HepG2 (cell line): ENCODE results near the gene ELAVL4. TPM values are rescaled to one million over a fixed set of nuclear protein-coding genes. Genes with fewer than 3 reads are reported as not detected.

Experiments used
- ARNT2 ChIP-seq: sonication (generic); formaldehyde crosslinking; IDR thresholded peaks from 2 replicates; pipeline ENCODE4 v1.8.0; 2022; ENCODE audit warnings: mild to moderate bottlenecking, low read depth, missing genetic modification reagents, moderate library complexity
- CEBPG ChIP-seq: IDR thresholded peaks from 2 replicates; pipeline ENCODE4 v1.6.1; 2016
- CREM ChIP-seq, 2 experiments: sonication (generic) in 1 of 2; formaldehyde crosslinking in 1 of 2; IDR thresholded peaks; 2 replicates each; pipeline versions ENCODE4 v1.4.0 to v1.6.1; 2016 to 2020; ENCODE audit warnings: antibody characterized with exemption in 1 of 2, mild to moderate bottlenecking in 1 of 2, missing genetic modification reagents in 1 of 2
- EEA1 ChIP-seq: sonication (generic); formaldehyde crosslinking; IDR thresholded peaks from 2 replicates; pipeline ENCODE4 v1.5.1; 2020; ENCODE audit warnings: mild to moderate bottlenecking, missing genetic modification reagents, borderline replicate concordance
- FOXA3 ChIP-seq: IDR thresholded peaks from 2 replicates; pipeline ENCODE4 v1.6.1; 2016; ENCODE audit warnings: missing genetic modification reagents, missing compliant biosample characterization
- GFI1 ChIP-seq: sonication (generic); formaldehyde crosslinking; IDR thresholded peaks from 2 replicates; pipeline ENCODE4 v1.5.0; 2020; ENCODE audit warnings: missing genetic modification reagents, mild to moderate bottlenecking, borderline replicate concordance
- HNF4A ChIP-seq: sonication (generic); formaldehyde crosslinking; IDR thresholded peaks from 2 replicates; pipeline ENCODE4 v1.4.0; 2020; ENCODE audit warnings: missing genetic modification reagents
- MIER2 ChIP-seq: IDR thresholded peaks from 2 replicates; pipeline ENCODE4 v1.6.1; 2016; ENCODE audit warnings: missing biosample characterization, missing genetic modification reagents
- MTA1 ChIP-seq: sonication (generic); formaldehyde crosslinking; IDR thresholded peaks from 2 replicates; pipeline ENCODE4 v1.4.0; 2020; ENCODE audit warnings: missing genetic modification reagents, mild to moderate bottlenecking, borderline replicate concordance
- RAD21 ChIP-seq: fragments of 450-650 bp; formaldehyde crosslinking; IDR thresholded peaks from 2 replicates; pipeline ENCODE4 v1.5.0; 2020; ENCODE audit warnings: mild to moderate bottlenecking
- SALL1 ChIP-seq: sonication (generic); formaldehyde crosslinking; IDR thresholded peaks from 2 replicates; pipeline ENCODE4 v1.8.0; 2022; ENCODE audit warnings: mild to moderate bottlenecking, missing genetic modification reagents
- SMC3 ChIP-seq: IDR thresholded peaks from 2 replicates; pipeline ENCODE4 v1.6.1; 2011; ENCODE audit warnings: low read length, improper control_type of control experiment
- SOX6 ChIP-seq, 2 experiments: fragments of 450-650 bp in 1 of 2; sonication (generic) in 1 of 2; formaldehyde crosslinking in 1 of 2; IDR thresholded peaks; 2 replicates each; pipeline versions ENCODE4 v1.4.0 to v1.6.1; 2017 to 2020; ENCODE audit warnings: antibody characterized with exemption in 1 of 2, mild to moderate bottlenecking in 1 of 2, missing genetic modification reagents in 1 of 2
- ZKSCAN5 ChIP-seq: sonication (generic); formaldehyde crosslinking; IDR thresholded peaks from 2 replicates; pipeline ENCODE4 v1.5.1; 2020; ENCODE audit warnings: mild to moderate bottlenecking, missing genetic modification reagents
- ZNF430 ChIP-seq: sonication (generic); formaldehyde crosslinking; IDR thresholded peaks from 2 replicates; pipeline ENCODE4 v1.9.0; 2021; ENCODE audit warnings: mild to moderate bottlenecking, missing genetic modification reagents
- ZNF574 ChIP-seq: sonication (generic); formaldehyde crosslinking; IDR thresholded peaks from 2 replicates; pipeline ENCODE4 v1.4.0; 2020; ENCODE audit warnings: missing genetic modification reagents
- ZNF644 ChIP-seq: IDR thresholded peaks from 2 replicates; pipeline ENCODE4 v1.6.1; 2016; ENCODE audit warnings: low read depth
- polyA plus RNA-seq, 8 experiments: library from polyadenylated mRNA; depleted of rRNA in 3 of 8; stranded (reverse) in 7 of 8; unstranded in 1 of 8; fragments of >200 nt; fragmentation: Illumina TruSeq in 4 of 8; extraction: Trizol in 4 of 8; gene quantifications; 2 replicates each; pipeline versions ENCODE4 v1.2.1 to v1.2.3, GENCODE V29; 2011 to 2016; ENCODE audit warnings: low read depth in 4 of 8, missing spikeins in 1 of 8, mixed read lengths in 1 of 8; ENCODE audit not compliant: insufficient read depth in 1 of 8
- total RNA-seq, 5 experiments: library from RNA; depleted of rRNA; stranded (reverse); fragments of >200 nt; fragmentation: Illumina TruSeq; extraction: Trizol; gene quantifications; 2 replicates each; pipeline ENCODE4 v1.2.3, GENCODE V29; 2016; ENCODE audit warnings: low read depth in 1 of 5
- TF ChIP-seq, protein P1 (sequence below): sonication (generic); formaldehyde crosslinking; IDR thresholded peaks from 2 replicates; pipeline ENCODE4 v1.4.0; 2020; ENCODE audit warnings: missing genetic modification reagents
- TF ChIP-seq, protein P2 (sequence below): IDR thresholded peaks from 2 replicates; pipeline ENCODE4 v1.4.0; 2020; ENCODE audit warnings: mild to moderate bottlenecking, missing genetic modification reagents

Gene ELAVL4
- total and polyA plus RNA-seq, 2 of the 13 experiments (the other 11 are each of a cell fraction or from before 2014, with no cell fraction given), result not detected

DNA sequence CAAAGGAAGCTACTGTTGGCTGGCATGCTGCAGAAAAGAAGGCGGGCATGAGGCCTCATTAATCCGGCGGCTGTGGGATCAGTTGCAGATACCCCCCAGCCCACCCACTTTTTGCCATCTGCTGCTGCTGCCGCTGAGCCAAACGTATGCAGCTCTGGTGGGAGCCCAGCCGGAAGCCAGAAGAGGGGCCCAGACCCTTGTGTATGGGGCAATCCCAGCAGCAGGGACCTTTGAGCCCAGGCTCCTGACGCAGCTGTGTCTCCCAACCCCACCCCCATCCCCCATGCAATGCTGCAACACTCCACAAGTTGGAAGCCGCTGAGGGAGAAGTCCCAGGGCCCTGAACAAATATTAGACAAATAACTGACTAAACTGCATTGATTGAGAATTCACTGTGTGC is 106.0 kb downstream of the ELAVL4 start (continued):
- TF ChIP-seq, protein P1, sequence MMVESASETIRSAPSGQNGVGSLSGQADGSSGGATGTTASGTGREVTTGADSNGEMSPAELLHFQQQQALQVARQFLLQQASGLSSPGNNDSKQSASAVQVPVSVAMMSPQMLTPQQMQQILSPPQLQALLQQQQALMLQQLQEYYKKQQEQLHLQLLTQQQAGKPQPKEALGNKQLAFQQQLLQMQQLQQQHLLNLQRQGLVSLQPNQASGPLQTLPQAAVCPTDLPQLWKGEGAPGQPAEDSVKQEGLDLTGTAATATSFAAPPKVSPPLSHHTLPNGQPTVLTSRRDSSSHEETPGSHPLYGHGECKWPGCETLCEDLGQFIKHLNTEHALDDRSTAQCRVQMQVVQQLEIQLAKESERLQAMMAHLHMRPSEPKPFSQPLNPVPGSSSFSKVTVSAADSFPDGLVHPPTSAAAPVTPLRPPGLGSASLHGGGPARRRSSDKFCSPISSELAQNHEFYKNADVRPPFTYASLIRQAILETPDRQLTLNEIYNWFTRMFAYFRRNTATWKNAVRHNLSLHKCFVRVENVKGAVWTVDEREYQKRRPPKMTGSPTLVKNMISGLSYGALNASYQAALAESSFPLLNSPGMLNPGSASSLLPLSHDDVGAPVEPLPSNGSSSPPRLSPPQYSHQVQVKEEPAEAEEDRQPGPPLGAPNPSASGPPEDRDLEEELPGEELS (CRISPR knock-in tag), result peak; percentile 27; the same call in 1 of the 2 replicates
- TF ChIP-seq SOX6 (IDR thresholded peaks at IDR 0.05) (no peak), SOX6 (CRISPR knock-in tag; IDR thresholded peaks at IDR 0.05) (peak; percentile 37; the same call in 1 of the 2 replicates), ZNF644 (peak; percentile 45; the same call in 1 of the 2 replicates), MTA1 (CRISPR knock-in tag) (no peak), CREM (IDR thresholded peaks at IDR 0.05) (0 out of 2 replicates have a peak, but pooled peaks have one; percentile 18), CREM (CRISPR knock-in tag; IDR thresholded peaks at IDR 0.05) (no peak), CEBPG (CRISPR knock-in tag) (peak; percentile 60), RAD21 (CRISPR knock-in tag) (peak; percentile 27; the same call in 1 of the 2 replicates), ARNT2 (CRISPR knock-in tag) (no peak), GFI1 (CRISPR knock-in tag) (peak; percentile 82), EEA1 (CRISPR knock-in tag) (no peak), SMC3 (0 out of 2 replicates have a peak, but pooled peaks have one; percentile 5), HNF4A (CRISPR knock-in tag) (peak; percentile 90), FOXA3 (peak; percentile 34; the same call in 1 of the 2 replicates), ZNF574 (CRISPR knock-in tag) (0 out of 2 replicates have a peak, but pooled peaks have one; percentile 33), ZKSCAN5 (CRISPR knock-in tag) (no peak), MIER2 (peak; percentile 26; the same call in 1 of the 2 replicates), ZNF430 (CRISPR knock-in tag) (no peak), SALL1 (peak; percentile 75)
- TF ChIP-seq, protein P2, sequence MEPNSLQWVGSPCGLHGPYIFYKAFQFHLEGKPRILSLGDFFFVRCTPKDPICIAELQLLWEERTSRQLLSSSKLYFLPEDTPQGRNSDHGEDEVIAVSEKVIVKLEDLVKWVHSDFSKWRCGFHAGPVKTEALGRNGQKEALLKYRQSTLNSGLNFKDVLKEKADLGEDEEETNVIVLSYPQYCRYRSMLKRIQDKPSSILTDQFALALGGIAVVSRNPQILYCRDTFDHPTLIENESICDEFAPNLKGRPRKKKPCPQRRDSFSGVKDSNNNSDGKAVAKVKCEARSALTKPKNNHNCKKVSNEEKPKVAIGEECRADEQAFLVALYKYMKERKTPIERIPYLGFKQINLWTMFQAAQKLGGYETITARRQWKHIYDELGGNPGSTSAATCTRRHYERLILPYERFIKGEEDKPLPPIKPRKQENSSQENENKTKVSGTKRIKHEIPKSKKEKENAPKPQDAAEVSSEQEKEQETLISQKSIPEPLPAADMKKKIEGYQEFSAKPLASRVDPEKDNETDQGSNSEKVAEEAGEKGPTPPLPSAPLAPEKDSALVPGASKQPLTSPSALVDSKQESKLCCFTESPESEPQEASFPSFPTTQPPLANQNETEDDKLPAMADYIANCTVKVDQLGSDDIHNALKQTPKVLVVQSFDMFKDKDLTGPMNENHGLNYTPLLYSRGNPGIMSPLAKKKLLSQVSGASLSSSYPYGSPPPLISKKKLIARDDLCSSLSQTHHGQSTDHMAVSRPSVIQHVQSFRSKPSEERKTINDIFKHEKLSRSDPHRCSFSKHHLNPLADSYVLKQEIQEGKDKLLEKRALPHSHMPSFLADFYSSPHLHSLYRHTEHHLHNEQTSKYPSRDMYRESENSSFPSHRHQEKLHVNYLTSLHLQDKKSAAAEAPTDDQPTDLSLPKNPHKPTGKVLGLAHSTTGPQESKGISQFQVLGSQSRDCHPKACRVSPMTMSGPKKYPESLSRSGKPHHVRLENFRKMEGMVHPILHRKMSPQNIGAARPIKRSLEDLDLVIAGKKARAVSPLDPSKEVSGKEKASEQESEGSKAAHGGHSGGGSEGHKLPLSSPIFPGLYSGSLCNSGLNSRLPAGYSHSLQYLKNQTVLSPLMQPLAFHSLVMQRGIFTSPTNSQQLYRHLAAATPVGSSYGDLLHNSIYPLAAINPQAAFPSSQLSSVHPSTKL (CRISPR knock-in tag), result 0 out of 2 replicates have a peak, but pooled peaks have one; percentile 40
